ENCODE measurements around the gene GYS2.

GYS2 gene

GRCh38 chr12:21552635-21553328, 51.9 kb downstream of the GYS2 start:
- DNase-seq, result no peak

- no peak for DNase-seq
Measured at GRCh38 chr12:21551841-21552465, 52.7 kb downstream of the GYS2 start.

- DNase-seq, result no peak
Measured at GRCh38 chr12:21547437-21547836, 57.2 kb downstream of the GYS2 start.

GRCh38 chr12:21546716-21547115, 57.9 kb downstream of the GYS2 start:
- DNase-seq, result no peak

- no peak for DNase-seq
Measured at GRCh38 chr12:21545557-21545956, 59.1 kb downstream of the GYS2 start.

- no peak for DNase-seq
Measured at GRCh38 chr12:21543151-21543550, 61.5 kb downstream of the GYS2 start.

- no peak for DNase-seq
Measured at GRCh38 chr12:21542403-21542802, 62.2 kb downstream of the GYS2 start.

GRCh38 chr12:21541773-21542172, 62.9 kb downstream of the GYS2 start:
- DNase-seq, result no peak

GRCh38 chr12:21539797-21540196, 64.8 kb downstream of the GYS2 start:
- no peak for DNase-seq

- DNase-seq, result no peak
Measured at GRCh38 chr12:21538061-21538653, 66.5 kb downstream of the GYS2 start.

- DNase-seq, result no peak
Measured at GRCh38 chr12:21529456-21529855, 75.2 kb downstream of the GYS2 start.

- DNase-seq, result no peak
Measured at GRCh38 chr12:21528953-21529352, 75.7 kb downstream of the GYS2 start.

GRCh38 chr12:21527451-21528180, 77.0 kb downstream of the GYS2 start:
- no peak for DNase-seq

- DNase-seq, result no peak
Measured at GRCh38 chr12:21526721-21527345, 77.8 kb downstream of the GYS2 start.

- no peak for DNase-seq
Measured at GRCh38 chr12:21526053-21526452, 78.6 kb downstream of the GYS2 start, which contains the start of gene SPX. Gene SPX (plus strand): TSS chr12:21526296. CDS start chr12:21526473, 177 bp downstream.

GRCh38 chr12:21523148-21523547, 81.5 kb downstream of the GYS2 start:
- no peak for DNase-seq

- DNase-seq, result no peak
Measured at GRCh38 chr12:21521541-21521940, 83.1 kb downstream of the GYS2 start.

- DNase-seq, result no peak
Measured at GRCh38 chr12:21518451-21518850, 86.2 kb downstream of the GYS2 start.

GRCh38 chr12:21516281-21516680, 88.4 kb downstream of the GYS2 start:
- DNase-seq, result no peak

- DNase-seq, result no peak
Measured at GRCh38 chr12:21509768-21510167, 94.9 kb downstream of the GYS2 start.

- no peak for DNase-seq
Measured at GRCh38 chr12:21507849-21508248, 96.8 kb downstream of the GYS2 start.

- no peak for DNase-seq
Measured at GRCh38 chr12:21505888-21506287, 98.8 kb downstream of the GYS2 start.

- DNase-seq, result no peak
Measured at GRCh38 chr12:21502872-21503271, 101.8 kb downstream of the GYS2 start.
